Endothelial cell of coronary artery (primary cell): ENCODE results near the gene FBLN2. TPM values are rescaled to one million over a fixed set of nuclear protein-coding genes. Genes with fewer than 3 reads are reported as not detected.

Experiments
- total RNA-seq: library from RNA; depleted of rRNA; stranded (reverse); fragments of >200 nt; gene quantifications from 2 replicates; pipeline ENCODE4 v1.2.3, GENCODE V29; 2014

Gene FBLN2
- 1.5 and 80.2 TPM in 2 replicates for total RNA-seq

GRCh38 chr3:13548696-13549622 lies at the start of gene FBLN2:
Gene FBLN2, plus strand, starts transcription at chr3:13549125. Its CDS starts 21,231 bp downstream, at chr3:13570356.

Other genes starting within 250 kb of the FBLN2 start
- 0.18 and 0.28 TPM in 2 replicates for gene NUP210, start 128.8 kb upstream of the FBLN2 start, total RNA-seq
- 7.5 and 11.5 TPM in 2 replicates for gene HDAC11, start 68.8 kb upstream of the FBLN2 start, total RNA-seq